ENCODE data around the gene KNDC1.

The KNDC1 gene

DNA sequence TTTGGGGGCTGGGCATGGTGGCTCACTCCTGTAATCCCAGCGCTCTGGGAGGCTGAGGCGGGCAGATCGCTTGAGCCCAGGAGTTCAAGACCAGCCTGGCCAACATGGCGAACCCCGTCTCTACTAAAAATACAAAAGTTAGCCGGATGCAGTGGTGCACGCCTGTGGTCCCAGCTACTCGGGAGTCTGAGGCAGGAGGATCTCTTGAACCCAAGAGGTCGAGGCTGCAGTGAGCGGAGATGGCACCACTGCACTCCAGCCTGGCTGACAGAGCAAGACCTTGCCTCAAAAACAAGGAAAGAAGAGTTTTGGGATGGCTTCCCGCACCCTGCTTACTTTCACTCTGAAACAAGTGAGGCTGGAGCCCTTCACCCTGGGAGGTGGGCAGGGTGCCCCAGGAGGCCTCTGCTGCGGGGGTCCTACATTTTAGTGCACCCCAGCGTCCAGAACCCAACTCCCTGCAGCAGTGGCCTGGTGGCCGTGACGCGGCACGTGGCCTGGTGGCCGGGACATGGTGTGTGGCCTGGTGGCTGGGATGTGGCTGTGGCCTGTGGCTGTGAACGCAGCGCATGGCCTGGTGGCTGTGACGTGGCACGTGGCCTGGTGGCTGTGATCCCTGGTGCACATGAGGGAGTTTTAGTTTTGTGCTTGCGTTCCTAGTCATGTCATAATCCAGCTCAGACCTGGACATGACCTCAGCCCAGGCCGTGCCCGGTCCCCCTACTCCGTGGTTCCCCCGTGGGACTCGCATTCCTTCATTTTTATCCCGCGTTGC, 9.3 kb downstream of the KNDC1 start:
- H3K4me3 ChIP-seq (ENCODE audit: low read depth, low read length): no peak overlapping the region
- no peaks in the 10 kb centered on the region for H3K9me3 ChIP-seq (ENCODE audit: control insufficient read depth, insufficient read depth, low read depth, low read length)
- POLR2A ChIA-PET: no interaction called here
- peaks cover 0 to 13% of the 10 kb centered on the region in 2 experiments; a peak in 1 of 3 replicates for H3K36me3 ChIP-seq (ENCODE audit: control insufficient read depth in 2 of 2, insufficient read depth in 1 of 2, low read length in 2 of 2)
- TF ChIP-seq GFI1B (tag by site-specific recombination; IDR thresholded peaks at IDR 0.05): no peak
- TF ChIP-seq, protein P1, sequence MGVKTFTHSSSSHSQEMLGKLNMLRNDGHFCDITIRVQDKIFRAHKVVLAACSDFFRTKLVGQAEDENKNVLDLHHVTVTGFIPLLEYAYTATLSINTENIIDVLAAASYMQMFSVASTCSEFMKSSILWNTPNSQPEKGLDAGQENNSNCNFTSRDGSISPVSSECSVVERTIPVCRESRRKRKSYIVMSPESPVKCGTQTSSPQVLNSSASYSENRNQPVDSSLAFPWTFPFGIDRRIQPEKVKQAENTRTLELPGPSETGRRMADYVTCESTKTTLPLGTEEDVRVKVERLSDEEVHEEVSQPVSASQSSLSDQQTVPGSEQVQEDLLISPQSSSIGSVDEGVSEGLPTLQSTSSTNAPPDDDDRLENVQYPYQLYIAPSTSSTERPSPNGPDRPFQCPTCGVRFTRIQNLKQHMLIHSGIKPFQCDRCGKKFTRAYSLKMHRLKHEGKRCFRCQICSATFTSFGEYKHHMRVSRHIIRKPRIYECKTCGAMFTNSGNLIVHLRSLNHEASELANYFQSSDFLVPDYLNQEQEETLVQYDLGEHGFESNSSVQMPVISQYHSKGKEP (tag by site-specific recombination; IDR thresholded peaks at IDR 0.05): no peak
- no peak for TF ChIP-seq ZNF37A (tag by site-specific recombination; IDR thresholded peaks at IDR 0.05)
- no peak for TF ChIP-seq ZNF292 (tag by site-specific recombination; IDR thresholded peaks at IDR 0.05; ENCODE audit: borderline replicate concordance, low read depth)
- TF ChIP-seq OVOL3 (tag by site-specific recombination; IDR thresholded peaks at IDR 0.05): no peak
- no peak for TF ChIP-seq ZSCAN16 (tag by site-specific recombination; IDR thresholded peaks at IDR 0.05)
- no peak for TF ChIP-seq ZNF843 (tag by site-specific recombination; IDR thresholded peaks at IDR 0.05)
- TF ChIP-seq, protein P2, sequence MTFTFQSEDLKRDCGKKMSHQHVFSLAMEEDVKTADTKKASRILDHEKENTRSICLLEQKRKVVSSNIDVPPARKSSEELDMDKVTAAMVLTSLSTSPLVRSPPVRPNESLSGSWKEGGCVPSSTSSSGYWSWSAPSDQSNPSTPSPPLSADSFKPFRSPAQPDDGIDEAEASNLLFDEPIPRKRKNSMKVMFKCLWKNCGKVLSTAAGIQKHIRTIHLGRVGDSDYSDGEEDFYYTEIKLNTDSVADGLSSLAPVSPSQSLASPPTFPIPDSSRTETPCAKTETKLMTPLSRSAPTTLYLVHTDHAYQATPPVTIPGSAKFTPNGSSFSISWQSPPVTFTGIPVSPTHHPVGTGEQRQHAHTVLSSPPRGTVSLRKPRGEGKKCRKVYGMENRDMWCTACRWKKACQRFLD (tag by site-specific recombination; IDR thresholded peaks at IDR 0.05): no peak
- TF ChIP-seq ZNF426 (tag by site-specific recombination; IDR thresholded peaks at IDR 0.05): no peak
- TF ChIP-seq ZNF521 (tag by site-specific recombination; IDR thresholded peaks at IDR 0.05): no peak
- no peak for TF ChIP-seq ZNF2 (tag by site-specific recombination; IDR thresholded peaks at IDR 0.05)
- no peak for TF ChIP-seq ZNF146 (tag by site-specific recombination; IDR thresholded peaks at IDR 0.05)
- TF ChIP-seq ZNF600 (tag by site-specific recombination; IDR thresholded peaks at IDR 0.05): no peak
- no peak for TF ChIP-seq ZNF23 (tag by site-specific recombination; IDR thresholded peaks at IDR 0.05; ENCODE audit: borderline replicate concordance)
- no peak for TF ChIP-seq SCRT2 (tag by site-specific recombination; IDR thresholded peaks at IDR 0.05)
- TF ChIP-seq ZNF777 (tag by site-specific recombination; IDR thresholded peaks at IDR 0.05; ENCODE audit: borderline replicate concordance): no peak
- no peak for TF ChIP-seq BCL6B (tag by site-specific recombination; IDR thresholded peaks at IDR 0.05)
- TF ChIP-seq ZNF670 (tag by site-specific recombination; IDR thresholded peaks at IDR 0.05; ENCODE audit: low read depth): no peak
- no peak for TF ChIP-seq ZNF585B (tag by site-specific recombination; IDR thresholded peaks at IDR 0.05)
- no peak for TF ChIP-seq ZNF791 (tag by site-specific recombination; IDR thresholded peaks at IDR 0.05)
- H3K4me1 ChIP-seq (ENCODE audit: control insufficient read depth, insufficient read depth, low read length): no peaks in the 10 kb centered on the region
- H3K27ac ChIP-seq (ENCODE audit: extremely low read depth, low read depth, low read length): no peak overlapping the region
- CTCF ChIA-PET: no interaction called here

GRCh38 chr10:133170092-133170491, 10.1 kb downstream of the KNDC1 start:
- ChIA-PET CTCF (no interaction called here), POLR2A (no interaction called here)
- H3K9me3 ChIP-seq (ENCODE audit: control insufficient read depth, insufficient read depth, low read depth, low read length): no peaks in the 10 kb centered on the region
- H3K4me1 ChIP-seq (ENCODE audit: control insufficient read depth, insufficient read depth, low read length): no peaks in the 10 kb centered on the region
- peaks cover 0 to 13% of the 10 kb centered on the region in 2 experiments; a peak in 1 of 3 replicates for H3K36me3 ChIP-seq (ENCODE audit: control insufficient read depth in 2 of 2, insufficient read depth in 1 of 2, low read length in 2 of 2)
- H3K4me3 ChIP-seq (ENCODE audit: low read depth, low read length): no peak overlapping the region
- H3K27ac ChIP-seq (ENCODE audit: extremely low read depth, low read depth, low read length): no peak overlapping the region
- TF ChIP-seq ZNF184 (tag by site-specific recombination; IDR thresholded peaks at IDR 0.05): no peak
- no peak for TF ChIP-seq YY1 (tag by site-specific recombination; IDR thresholded peaks at IDR 0.05)
- no peak for TF ChIP-seq ZNF350 (tag by site-specific recombination; IDR thresholded peaks at IDR 0.05)
- TF ChIP-seq, protein P1 (tag by site-specific recombination; IDR thresholded peaks at IDR 0.05): no peak
- TF ChIP-seq INSM2 (tag by site-specific recombination; IDR thresholded peaks at IDR 0.05): no peak
- no peak for TF ChIP-seq ZNF404 (tag by site-specific recombination; IDR thresholded peaks at IDR 0.05)
- no peak for TF ChIP-seq ZBTB21 (tag by site-specific recombination; IDR thresholded peaks at IDR 0.05)
- no peak for TF ChIP-seq ZNF785 (tag by site-specific recombination; IDR thresholded peaks at IDR 0.05)
- no peak for TF ChIP-seq ZNF416 (tag by site-specific recombination; IDR thresholded peaks at IDR 0.05)
- no peak for TF ChIP-seq BCL11A (tag by site-specific recombination; IDR thresholded peaks at IDR 0.05; ENCODE audit: low read depth)
- no peak for TF ChIP-seq ZNF707 (tag by site-specific recombination; IDR thresholded peaks at IDR 0.05)
